GM12864 (cell line): ENCODE measurements around the gene MYL6B.

ENCODE experiments used
- DNase-seq: peaks from one replicate; pipeline ENCODE4 v3.0.0-alpha.2; 2011; ENCODE audit warnings: low read depth
- H3K4me3 ChIP-seq: 2 replicates; pipeline ENCODE4 v1.5.1; 2011; ENCODE audit warnings: mild to moderate bottlenecking, low read depth, low read length, control low read depth
- CTCF ChIP-seq: IDR thresholded peaks from 2 replicates; pipeline ENCODE4 v1.5.1; 2011; ENCODE audit warnings: low read depth, mild to moderate bottlenecking, moderate library complexity, low read length, control low read depth, inconsistent platforms; ENCODE audit errors: missing control alignments

MYL6B gene

GRCh38 chr12:56143870-56144269 is 8.5 kb upstream of the MYL6B start:
- H3K4me3 ChIP-seq: no peak overlapping the region
- no peak for TF ChIP-seq CTCF

GRCh38 chr12:56145217-56145616 is 7.2 kb upstream of the MYL6B start:
- no peak for TF ChIP-seq CTCF
- H3K4me3 ChIP-seq: no peak overlapping the region
- no peak for DNase-seq

More at GRCh38 chr12:56143870-56144269, 8.5 kb upstream of the MYL6B start:
- no peak for DNase-seq

GRCh38 chr12:56146492-56147460 is 5.6 kb upstream of the MYL6B start:
- TF ChIP-seq CTCF: no peak
- no peak for DNase-seq
- no peak overlapping the region for H3K4me3 ChIP-seq

- no peak for DNase-seq
- no peak overlapping the region for H3K4me3 ChIP-seq
- no peak for TF ChIP-seq CTCF
Observed at GRCh38 chr12:56150563-56150962, 1.8 kb upstream of the MYL6B start.

GRCh38 chr12:56151672-56152131 is 685 bp upstream of the MYL6B start:
- DNase-seq: no peak
- peak; percentile 61 for TF ChIP-seq CTCF

DNA sequence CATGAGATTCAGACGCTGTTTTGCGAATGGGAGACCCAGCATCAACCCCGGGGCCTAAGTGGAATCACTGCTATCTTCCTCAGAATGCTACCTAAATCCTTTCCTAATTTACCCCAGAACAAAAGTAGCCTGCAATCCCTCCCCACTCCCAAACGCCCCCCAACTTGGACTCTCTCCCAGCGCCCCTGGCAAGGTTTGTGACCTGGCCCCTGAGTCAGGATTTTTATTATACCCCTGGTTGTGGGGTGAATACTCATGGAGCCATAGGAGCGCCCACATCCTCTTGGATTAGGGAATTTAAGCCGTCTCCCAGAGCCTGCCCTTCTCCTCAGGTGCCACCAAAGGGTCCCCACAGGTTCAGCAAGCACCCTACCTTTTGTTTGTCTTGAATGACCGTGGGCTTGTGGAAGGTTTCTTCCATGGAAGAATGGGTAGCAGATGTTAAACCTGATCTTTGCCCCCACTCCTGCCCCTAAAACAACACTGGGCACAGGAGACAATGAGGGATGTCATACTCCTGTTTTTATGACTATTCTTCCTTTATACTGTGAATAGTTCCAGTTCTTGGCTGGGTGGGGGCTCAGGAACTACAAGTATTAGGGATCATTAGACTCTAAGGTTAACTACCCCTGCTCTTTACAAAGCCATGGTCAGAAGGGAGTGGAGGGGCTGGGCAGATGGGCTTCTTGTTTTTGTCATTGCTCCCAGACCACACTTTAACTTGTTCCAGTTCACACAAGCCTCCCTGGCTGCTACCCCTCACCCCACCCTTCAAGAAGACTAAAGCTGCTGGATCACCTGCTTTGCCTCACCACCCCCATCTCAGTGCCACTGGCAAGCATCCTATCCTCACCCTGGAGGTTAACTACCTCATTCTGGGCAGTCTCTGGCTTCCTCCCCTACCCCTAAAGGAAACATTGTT is 630 bp downstream of the MYL6B start:
- no peak for DNase-seq
- peak overlapping the region; percentile 74 for H3K4me3 ChIP-seq
- TF ChIP-seq CTCF: no peak

More at GRCh38 chr12:56151672-56152131, 685 bp upstream of the MYL6B start:
- H3K4me3 ChIP-seq: peak overlapping the region; percentile 74
